A673 (cell line): ENCODE measurements around the gene THEM5. TPM values are rescaled to one million over a fixed set of nuclear protein-coding genes. Genes with fewer than 3 reads are reported as not detected.

ENCODE experiments used
- BruUV-seq: library from RNA; stranded (reverse); fragments of 400-500 nt; replicated peaks from 2 replicates; lab custom pipeline; 2021; lab: Mats Ljungman, UMichigan
- CTCF ChIA-PET: fragments of 300-600 bp; sonication (Branson Sonifier 250); formaldehyde crosslinking; loops from one replicate; lab custom pipeline; 2022; ENCODE audit warnings: antibody characterized with exemption; lab: Charles Lee
- POLR2A ChIA-PET: fragments of 300-600 bp; sonication (Branson Sonifier 250); formaldehyde crosslinking; loops from one replicate; lab custom pipeline; 2022; ENCODE audit warnings: antibody characterized with exemption; ENCODE audit not compliant: low non-redundant PET; lab: Charles Lee
- DNase-seq: peaks from one replicate; pipeline ENCODE4 v3.0.0-alpha.2; 2015; ENCODE audit warnings: low spot score
- H3K27ac ChIP-seq: fragments of 200-600 bp; sonication (generic); 2 replicates; pipeline ENCODE4 v1.5.1; 2016; ENCODE audit warnings: mixed run types, low read depth, mild to moderate bottlenecking, mixed read lengths, antibody characterized with exemption, low read length; ENCODE audit not compliant: poor library complexity, severe bottlenecking
- H3K27me3 ChIP-seq: fragments of 200-600 bp; sonication (generic); replicated peaks from 2 replicates; pipeline ENCODE4 v1.6.1; 2017; ENCODE audit warnings: mixed run types, low read depth, mild to moderate bottlenecking, mixed read lengths, antibody characterized with exemption, low read length; ENCODE audit not compliant: insufficient read depth, poor library complexity
- H3K36me3 ChIP-seq: fragments of 200-600 bp; sonication (generic); 2 replicates; pipeline ENCODE4 v1.6.1; 2016; ENCODE audit warnings: mixed run types, mild to moderate bottlenecking, mixed read lengths, antibody characterized with exemption, low read length; ENCODE audit not compliant: insufficient read depth, poor library complexity, severe bottlenecking
- H3K4me1 ChIP-seq: fragments of 200-600 bp; sonication (generic); 2 replicates; pipeline ENCODE4 v1.6.1; 2017; ENCODE audit warnings: mixed run types, mild to moderate bottlenecking, mixed read lengths, antibody characterized with exemption, low read length; ENCODE audit not compliant: insufficient read depth, poor library complexity, severe bottlenecking
- H3K4me3 ChIP-seq: fragments of 200-600 bp; sonication (generic); 2 replicates; pipeline ENCODE4 v1.5.1; 2016; ENCODE audit warnings: low read depth, mixed run types, mild to moderate bottlenecking, mixed read lengths, low read length; ENCODE audit not compliant: poor library complexity, severe bottlenecking
- H3K9me3 ChIP-seq: fragments of 200-600 bp; sonication (generic); 2 replicates; pipeline ENCODE4 v1.6.1; 2016; ENCODE audit warnings: mixed run types, low read depth, mild to moderate bottlenecking, mixed read lengths, antibody characterized with exemption, low read length; ENCODE audit not compliant: poor library complexity, severe bottlenecking
- EZH2 ChIP-seq: fragments of 200-600 bp; sonication (generic); IDR thresholded peaks from 2 replicates; pipeline ENCODE4 v1.6.1; 2017; ENCODE audit warnings: borderline replicate concordance, low read depth, mild to moderate bottlenecking, mixed read lengths, antibody characterized with exemption, low read length; ENCODE audit not compliant: poor library complexity, severe bottlenecking
- intact Hi-C: fragments of 100-400 bp; cut with micrococcal nuclease; formaldehyde crosslinking; loops from one replicate; pipeline ENCODE4 v1.10.0; 2022; ENCODE audit not compliant: unreplicated experiment
- total RNA-seq: library from RNA; stranded (reverse); gene quantifications from 2 replicates; pipeline ENCODE4 v1.2.3, GENCODE V29; 2021
- TF ChIP-seq, protein P1 (sequence below): fragments of 300-800, 200-600 bp; sonication (generic); conservative IDR thresholded peaks from 2 replicates; pipeline ENCODE4 v1.5.1; 2017; ENCODE audit warnings: low read depth, mild to moderate bottlenecking, antibody characterized with exemption, low read length, moderate library complexity, mixed read lengths

The THEM5 gene
- total RNA-seq, 1 experiment from 2014 or later = not detected

DNA sequence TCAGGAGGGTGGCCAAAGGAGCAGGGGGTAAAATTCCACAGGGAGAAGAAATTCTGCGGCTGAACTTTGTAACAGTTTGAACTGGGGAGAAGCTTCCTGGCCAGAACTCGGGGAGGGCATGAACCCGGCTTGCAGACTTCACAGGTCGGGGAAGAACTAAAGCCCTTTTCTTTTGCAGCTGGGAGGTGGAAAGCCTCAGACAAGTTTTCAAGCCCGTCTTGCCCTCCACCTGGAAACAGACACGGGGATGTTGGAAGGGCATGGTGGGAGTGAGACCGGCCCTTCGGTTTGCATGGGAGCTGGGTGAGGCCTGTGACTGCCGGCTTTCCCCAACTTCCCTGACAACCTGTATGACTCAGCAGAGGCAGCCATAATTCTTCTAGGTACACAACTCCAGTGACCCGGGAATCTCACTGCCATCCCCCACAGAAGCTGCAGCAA lies 44.5 kb upstream of the THEM5 start:
- Histone ChIP-seq H3K27me3 (no peaks in the 10 kb centered on the region), H3K27ac (no peak overlapping the region), H3K9me3 (no peaks in the 10 kb centered on the region), H3K4me3 (no peak overlapping the region), H3K36me3 (no peaks in the 10 kb centered on the region), H3K4me1 (no peaks in the 10 kb centered on the region)
- intact Hi-C loops = no loop called here
- no peak for DNase-seq
- ChIA-PET POLR2A (no interaction called here), CTCF (interaction anchor here (0.6 kb wide), 1 partner anchor 61 kb away, joined by 4 read pairs; no protein-coding TSS in a partner anchor)
- TF ChIP-seq EZH2 = no peak
- TF ChIP-seq, protein P1, sequence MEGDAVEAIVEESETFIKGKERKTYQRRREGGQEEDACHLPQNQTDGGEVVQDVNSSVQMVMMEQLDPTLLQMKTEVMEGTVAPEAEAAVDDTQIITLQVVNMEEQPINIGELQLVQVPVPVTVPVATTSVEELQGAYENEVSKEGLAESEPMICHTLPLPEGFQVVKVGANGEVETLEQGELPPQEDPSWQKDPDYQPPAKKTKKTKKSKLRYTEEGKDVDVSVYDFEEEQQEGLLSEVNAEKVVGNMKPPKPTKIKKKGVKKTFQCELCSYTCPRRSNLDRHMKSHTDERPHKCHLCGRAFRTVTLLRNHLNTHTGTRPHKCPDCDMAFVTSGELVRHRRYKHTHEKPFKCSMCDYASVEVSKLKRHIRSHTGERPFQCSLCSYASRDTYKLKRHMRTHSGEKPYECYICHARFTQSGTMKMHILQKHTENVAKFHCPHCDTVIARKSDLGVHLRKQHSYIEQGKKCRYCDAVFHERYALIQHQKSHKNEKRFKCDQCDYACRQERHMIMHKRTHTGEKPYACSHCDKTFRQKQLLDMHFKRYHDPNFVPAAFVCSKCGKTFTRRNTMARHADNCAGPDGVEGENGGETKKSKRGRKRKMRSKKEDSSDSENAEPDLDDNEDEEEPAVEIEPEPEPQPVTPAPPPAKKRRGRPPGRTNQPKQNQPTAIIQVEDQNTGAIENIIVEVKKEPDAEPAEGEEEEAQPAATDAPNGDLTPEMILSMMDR = no peak
- no TSS peak for BruUV-seq

DNA sequence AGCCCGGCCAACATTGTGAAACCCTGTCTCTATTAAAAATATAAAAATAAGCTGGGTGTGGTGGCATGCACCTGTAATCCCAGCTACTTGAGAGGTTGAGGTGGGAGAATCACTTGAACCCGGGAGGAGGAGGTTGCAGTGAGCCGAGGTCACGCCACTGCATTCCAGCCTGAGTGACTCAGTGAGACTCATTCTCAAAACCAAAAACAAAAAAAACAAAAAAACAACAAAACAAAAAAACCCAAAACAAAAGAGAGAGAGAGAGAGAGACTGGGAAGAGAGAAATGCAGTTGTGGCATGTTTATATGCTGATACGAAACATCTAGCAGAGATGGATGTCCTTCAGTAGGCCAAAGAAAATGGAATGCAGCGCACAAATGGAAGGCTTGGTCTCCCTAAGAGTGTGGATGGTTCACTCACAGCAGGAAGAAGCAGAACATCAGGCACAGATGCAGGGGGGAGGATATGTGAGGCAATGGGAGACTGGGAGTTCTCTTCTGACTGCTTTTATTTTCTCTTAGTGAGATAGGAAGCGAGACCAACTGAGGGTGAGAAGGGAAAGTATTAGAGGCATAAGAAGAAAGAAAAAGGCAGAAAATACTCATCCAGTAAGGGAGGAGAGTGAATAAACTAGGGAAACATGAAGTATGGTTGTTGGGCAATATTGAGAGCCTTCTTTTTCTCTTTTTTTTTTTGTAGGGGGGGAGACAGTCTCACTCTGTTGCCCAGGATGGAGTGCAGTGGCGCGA lies 39.8 kb upstream of the THEM5 start:
- no TSS peak for BruUV-seq
- ChIA-PET POLR2A (no interaction called here), CTCF (no interaction called here)
- Histone ChIP-seq H3K27me3 (peaks cover 3% of the 10 kb centered on the region), H3K36me3 (no peaks in the 10 kb centered on the region), H3K27ac (no peak overlapping the region), H3K4me1 (no peaks in the 10 kb centered on the region), H3K4me3 (no peak overlapping the region), H3K9me3 (no peaks in the 10 kb centered on the region)
- intact Hi-C loops = no loop called here
- DNase-seq = no peak
- TF ChIP-seq, protein P1 = no peak
- TF ChIP-seq EZH2 = no peak

DNA sequence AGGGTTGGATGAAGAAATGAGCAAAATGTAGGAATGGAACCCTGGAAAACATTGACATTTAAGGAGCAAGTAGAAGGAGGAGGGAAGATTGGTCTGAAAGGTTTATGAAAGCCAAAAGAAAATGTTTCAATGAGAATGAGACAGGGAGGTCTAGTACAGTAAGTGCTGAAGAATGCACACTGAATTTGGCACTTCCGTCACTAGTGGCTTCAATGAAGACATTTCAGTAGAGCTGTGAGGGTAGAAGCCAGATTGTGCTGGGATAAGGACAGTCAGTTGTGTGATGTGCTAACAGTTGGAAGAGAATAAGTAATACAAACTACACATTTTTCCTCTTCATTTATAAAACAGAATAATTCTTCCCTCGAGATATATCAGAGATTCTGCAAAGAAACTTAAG lies 38.7 kb upstream of the THEM5 start:
- ChIA-PET POLR2A (no interaction called here), CTCF (no interaction called here)
- Histone ChIP-seq H3K27me3 (peaks cover 3% of the 10 kb centered on the region), H3K4me3 (no peak overlapping the region), H3K36me3 (no peaks in the 10 kb centered on the region), H3K27ac (no peak overlapping the region), H3K4me1 (no peaks in the 10 kb centered on the region), H3K9me3 (no peaks in the 10 kb centered on the region)
- TF ChIP-seq, protein P1 = no peak
- TF ChIP-seq EZH2 = no peak
- intact Hi-C loops = no loop called here
- no peak for DNase-seq
- BruUV-seq = no TSS peak
